Right lobe of liver (tissue), 4 donors: Measurements from ENCODE around the gene OPN1SW.

ENCODE experiments used
- CTCF ChIP-seq, 4 donors: fragments of 200-600 bp in 3 of 4; fragments of 450-650 bp in 1 of 4; IDR thresholded peaks; one replicate each; pipeline versions ENCODE4 v1.5.1 to v1.8.0; 2016 to 2022; ENCODE audit warnings: antibody characterized with exemption in 4 of 4, mild to moderate bottlenecking in 2 of 4
- POLR2A ChIP-seq: fragments of 450-650 bp; IDR thresholded peaks from one replicate; pipeline ENCODE4 v1.6.1; 2017; ENCODE audit warnings: antibody characterized with exemption, mild to moderate bottlenecking
- donor health status: DM: no; HTN: no; CAD: no.
- donor health status: DM: no; HTN: no; CAD: no.
- donor health status: DM: no; HTN: yes; CAD: no.

GRCh38 chr7:128733278-128733645 is 42.3 kb downstream of the OPN1SW start:
- no peak for TF ChIP-seq CTCF (IDR thresholded peaks at IDR 0.05)
- no peak for TF ChIP-seq POLR2A
